ENCODE results near the gene TBC1D2. TPM values are rescaled to one million over a fixed set of nuclear protein-coding genes. Genes with fewer than 3 reads are reported as not detected.

The TBC1D2 gene
- total RNA-seq, 1 experiment from 2014 or later, result 11.1 TPM

DNA sequence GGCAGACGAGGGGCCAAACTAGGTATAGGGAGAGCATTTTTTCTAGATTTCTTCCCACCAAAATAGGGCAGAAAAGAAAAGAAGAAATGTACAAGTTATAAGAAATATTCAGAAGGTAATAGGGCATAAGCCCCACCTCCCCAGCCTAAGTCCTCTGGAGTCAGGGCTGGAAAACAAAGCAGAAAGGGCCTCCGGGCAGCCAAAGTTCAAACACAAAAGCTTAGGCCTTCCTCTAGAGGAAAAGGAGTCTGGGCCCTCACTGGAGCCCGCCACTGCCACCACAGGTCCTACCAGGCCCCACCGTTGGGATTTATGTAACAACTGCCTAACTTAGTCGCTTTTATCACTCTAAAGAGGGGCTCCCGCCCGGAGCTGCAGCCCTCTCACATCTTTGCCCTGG lies 27.6 kb downstream of the TBC1D2 start (continued):
- TF ChIP-seq ZNF232 (CRISPR knock-in tag; IDR thresholded peaks at IDR 0.05) (no peak), ZNF121 (CRISPR knock-in tag; IDR thresholded peaks at IDR 0.05) (no peak), CREM (CRISPR knock-in tag; IDR thresholded peaks at IDR 0.05) (no peak), ZSCAN18 (CRISPR knock-in tag; IDR thresholded peaks at IDR 0.05) (no peak), MYBL2 (CRISPR knock-in tag; IDR thresholded peaks at IDR 0.05) (no peak)

- Mint-ChIP-seq H3K27me3 (ENCODE audit: low read depth) (no peaks in the 10 kb centered on the region), H3K36me3 (peaks cover 48% of the 10 kb centered on the region), H3K4me1 (peaks cover 12% of the 10 kb centered on the region), H3K9me3 (0 out of 2 replicates have a peak, but pooled peaks cover 3% of the 10 kb centered on the region), H3K4me3 (no peak overlapping the region), H3K27ac (0 out of 2 replicates have a peak overlapping the region, but pooled peaks have one; percentile 14)
- ATAC-seq (no peak), DNase-seq (ENCODE audit: low spot score) (no peak)
- TF ChIP-seq CREB1 (CRISPR knock-in tag; IDR thresholded peaks at IDR 0.05) (no peak), SOX15 (CRISPR knock-in tag; IDR thresholded peaks at IDR 0.05) (no peak)
- TF ChIP-seq, protein P1, sequence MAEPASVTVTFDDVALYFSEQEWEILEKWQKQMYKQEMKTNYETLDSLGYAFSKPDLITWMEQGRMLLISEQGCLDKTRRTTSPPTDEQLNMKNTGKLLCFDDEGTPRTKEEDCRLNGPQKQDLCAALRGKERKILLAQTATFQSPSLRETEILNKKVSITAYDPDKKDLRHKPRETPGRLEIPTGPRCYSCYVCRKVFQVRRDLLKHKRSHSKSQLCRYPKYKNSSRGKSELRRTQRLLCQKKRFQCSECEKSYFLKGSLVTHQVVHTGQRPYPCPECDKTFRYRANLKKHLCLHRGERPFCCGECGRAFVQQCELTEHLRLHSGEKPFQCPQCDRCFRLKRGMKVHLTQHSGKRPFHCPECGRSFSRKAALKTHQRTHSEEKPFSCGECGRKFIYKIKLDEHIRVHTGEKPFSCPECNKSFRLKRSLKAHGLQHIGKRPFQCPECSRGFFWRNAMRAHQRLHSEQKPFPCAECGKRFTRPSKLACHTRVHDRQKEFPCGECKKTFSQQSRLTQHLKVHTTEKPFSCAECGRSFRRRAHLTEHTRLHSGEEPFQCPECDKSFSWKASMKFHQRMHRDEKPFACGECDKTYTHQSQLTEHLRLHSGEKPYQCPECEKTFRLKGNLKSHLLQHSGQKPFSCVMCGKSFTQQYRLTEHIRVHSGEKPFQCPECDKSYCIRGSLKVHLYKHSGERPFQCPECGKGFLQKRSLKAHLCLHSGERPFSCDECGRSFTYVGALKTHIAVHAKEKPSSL (CRISPR knock-in tag; conservative IDR thresholded peaks at IDR 0.05), result no peak
- TF ChIP-seq, protein P2, sequence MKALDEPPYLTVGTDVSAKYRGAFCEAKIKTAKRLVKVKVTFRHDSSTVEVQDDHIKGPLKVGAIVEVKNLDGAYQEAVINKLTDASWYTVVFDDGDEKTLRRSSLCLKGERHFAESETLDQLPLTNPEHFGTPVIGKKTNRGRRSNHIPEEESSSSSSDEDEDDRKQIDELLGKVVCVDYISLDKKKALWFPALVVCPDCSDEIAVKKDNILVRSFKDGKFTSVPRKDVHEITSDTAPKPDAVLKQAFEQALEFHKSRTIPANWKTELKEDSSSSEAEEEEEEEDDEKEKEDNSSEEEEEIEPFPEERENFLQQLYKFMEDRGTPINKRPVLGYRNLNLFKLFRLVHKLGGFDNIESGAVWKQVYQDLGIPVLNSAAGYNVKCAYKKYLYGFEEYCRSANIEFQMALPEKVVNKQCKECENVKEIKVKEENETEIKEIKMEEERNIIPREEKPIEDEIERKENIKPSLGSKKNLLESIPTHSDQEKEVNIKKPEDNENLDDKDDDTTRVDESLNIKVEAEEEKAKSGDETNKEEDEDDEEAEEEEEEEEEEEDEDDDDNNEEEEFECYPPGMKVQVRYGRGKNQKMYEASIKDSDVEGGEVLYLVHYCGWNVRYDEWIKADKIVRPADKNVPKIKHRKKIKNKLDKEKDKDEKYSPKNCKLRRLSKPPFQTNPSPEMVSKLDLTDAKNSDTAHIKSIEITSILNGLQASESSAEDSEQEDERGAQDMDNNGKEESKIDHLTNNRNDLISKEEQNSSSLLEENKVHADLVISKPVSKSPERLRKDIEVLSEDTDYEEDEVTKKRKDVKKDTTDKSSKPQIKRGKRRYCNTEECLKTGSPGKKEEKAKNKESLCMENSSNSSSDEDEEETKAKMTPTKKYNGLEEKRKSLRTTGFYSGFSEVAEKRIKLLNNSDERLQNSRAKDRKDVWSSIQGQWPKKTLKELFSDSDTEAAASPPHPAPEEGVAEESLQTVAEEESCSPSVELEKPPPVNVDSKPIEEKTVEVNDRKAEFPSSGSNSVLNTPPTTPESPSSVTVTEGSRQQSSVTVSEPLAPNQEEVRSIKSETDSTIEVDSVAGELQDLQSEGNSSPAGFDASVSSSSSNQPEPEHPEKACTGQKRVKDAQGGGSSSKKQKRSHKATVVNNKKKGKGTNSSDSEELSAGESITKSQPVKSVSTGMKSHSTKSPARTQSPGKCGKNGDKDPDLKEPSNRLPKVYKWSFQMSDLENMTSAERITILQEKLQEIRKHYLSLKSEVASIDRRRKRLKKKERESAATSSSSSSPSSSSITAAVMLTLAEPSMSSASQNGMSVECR (CRISPR knock-in tag; IDR thresholded peaks at IDR 0.05; ENCODE audit: borderline replicate concordance), result no peak
- ChIA-PET CTCF (interaction anchor here (1.0 to 2.8 kb wide), 3 partner anchors 8 to 20 kb away, joined by 3 to 9 read pairs (median 3); no protein-coding TSS in a partner anchor), POLR2A (interaction anchor here (1.1 kb wide), 1 partner anchor 29 kb away, joined by 3 read pairs; the partner anchor contains the start of gene TBC1D2)
Measured at GRCh38 chr9:98226957-98227356, 28.5 kb downstream of the TBC1D2 start.

DNA sequence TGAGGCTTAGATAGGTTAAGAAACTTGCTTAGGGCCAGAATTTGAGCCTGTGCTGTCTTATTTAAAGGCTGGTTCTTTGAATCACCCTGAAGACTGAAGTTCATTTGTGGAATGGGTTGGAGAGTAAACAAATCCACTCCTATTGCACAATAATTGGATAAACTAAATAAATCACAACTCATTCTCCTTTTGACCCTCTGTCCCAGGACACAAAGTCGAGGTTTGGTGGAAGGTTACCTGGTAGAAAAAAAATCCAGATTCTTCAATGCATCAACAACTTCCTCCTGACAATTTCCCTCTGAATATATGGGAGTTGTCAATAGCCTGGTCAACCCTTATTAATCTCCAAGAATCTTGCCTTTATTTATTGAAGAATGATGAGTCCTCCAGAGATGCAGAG lies 28.9 kb downstream of the TBC1D2 start:
- DNase-seq (ENCODE audit: low spot score) (no peak), ATAC-seq (no peak)
- no peak overlapping the region for H3K4me3 Mint-ChIP-seq
- TF ChIP-seq, protein P3, sequence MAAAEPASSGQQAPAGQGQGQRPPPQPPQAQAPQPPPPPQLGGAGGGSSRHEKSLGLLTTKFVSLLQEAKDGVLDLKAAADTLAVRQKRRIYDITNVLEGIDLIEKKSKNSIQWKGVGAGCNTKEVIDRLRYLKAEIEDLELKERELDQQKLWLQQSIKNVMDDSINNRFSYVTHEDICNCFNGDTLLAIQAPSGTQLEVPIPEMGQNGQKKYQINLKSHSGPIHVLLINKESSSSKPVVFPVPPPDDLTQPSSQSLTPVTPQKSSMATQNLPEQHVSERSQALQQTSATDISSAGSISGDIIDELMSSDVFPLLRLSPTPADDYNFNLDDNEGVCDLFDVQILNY (CRISPR knock-in tag; IDR thresholded peaks at IDR 0.05), result no peak
- TF ChIP-seq ATF2 (CRISPR knock-in tag; IDR thresholded peaks at IDR 0.05; ENCODE audit: borderline replicate concordance, low read depth) (no peak), ZNF671 (CRISPR knock-in tag; IDR thresholded peaks at IDR 0.05) (no peak), TEAD1 (CRISPR knock-in tag; IDR thresholded peaks at IDR 0.05) (no peak), TCF7 (CRISPR knock-in tag; IDR thresholded peaks at IDR 0.05; ENCODE audit: low read depth) (no peak), TP53 (CRISPR knock-in tag; IDR thresholded peaks at IDR 0.05) (no peak), ATF1 (CRISPR knock-in tag; IDR thresholded peaks at IDR 0.05) (no peak)
- TF ChIP-seq, protein P4, sequence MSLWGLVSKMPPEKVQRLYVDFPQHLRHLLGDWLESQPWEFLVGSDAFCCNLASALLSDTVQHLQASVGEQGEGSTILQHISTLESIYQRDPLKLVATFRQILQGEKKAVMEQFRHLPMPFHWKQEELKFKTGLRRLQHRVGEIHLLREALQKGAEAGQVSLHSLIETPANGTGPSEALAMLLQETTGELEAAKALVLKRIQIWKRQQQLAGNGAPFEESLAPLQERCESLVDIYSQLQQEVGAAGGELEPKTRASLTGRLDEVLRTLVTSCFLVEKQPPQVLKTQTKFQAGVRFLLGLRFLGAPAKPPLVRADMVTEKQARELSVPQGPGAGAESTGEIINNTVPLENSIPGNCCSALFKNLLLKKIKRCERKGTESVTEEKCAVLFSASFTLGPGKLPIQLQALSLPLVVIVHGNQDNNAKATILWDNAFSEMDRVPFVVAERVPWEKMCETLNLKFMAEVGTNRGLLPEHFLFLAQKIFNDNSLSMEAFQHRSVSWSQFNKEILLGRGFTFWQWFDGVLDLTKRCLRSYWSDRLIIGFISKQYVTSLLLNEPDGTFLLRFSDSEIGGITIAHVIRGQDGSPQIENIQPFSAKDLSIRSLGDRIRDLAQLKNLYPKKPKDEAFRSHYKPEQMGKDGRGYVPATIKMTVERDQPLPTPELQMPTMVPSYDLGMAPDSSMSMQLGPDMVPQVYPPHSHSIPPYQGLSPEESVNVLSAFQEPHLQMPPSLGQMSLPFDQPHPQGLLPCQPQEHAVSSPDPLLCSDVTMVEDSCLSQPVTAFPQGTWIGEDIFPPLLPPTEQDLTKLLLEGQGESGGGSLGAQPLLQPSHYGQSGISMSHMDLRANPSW (CRISPR knock-in tag; conservative IDR thresholded peaks at IDR 0.05; ENCODE audit: low read depth), result no peak
- no peaks in the 10 kb centered on the region for H3K27me3 Mint-ChIP-seq (ENCODE audit: low read depth)
- ChIA-PET CTCF (no interaction called here), POLR2A (no interaction called here)
- H3K27ac Mint-ChIP-seq, result no peak overlapping the region
- H3K9me3 Mint-ChIP-seq, result 0 out of 2 replicates have a peak, but pooled peaks cover 4% of the 10 kb centered on the region
- peaks cover 16% of the 10 kb centered on the region for H3K4me1 Mint-ChIP-seq
- peaks cover 49% of the 10 kb centered on the region for H3K36me3 Mint-ChIP-seq

Data from WTC11 (cell line).